ENCODE measurements around the gene MAP4K3.

GRCh38 chr2:39405364-39405763 lies 31.7 kb downstream of the MAP4K3 start:
- TF ChIP-seq CTCF (IDR thresholded peaks at IDR 0.05) (no peak), POLR2AphosphoS5 (IDR thresholded peaks at IDR 0.05; ENCODE audit: insufficient read depth in 1 of 2, low read depth in 1 of 2) (no peak)

Measured in vagina (tissue), 2 donors.